NCI-H1417 treated with DMSO at 0.1 percent for 48 hours (cell line): ENCODE measurements around the gene VTI1A.

Experiments used
- DNase-seq: peaks from one replicate; lab custom pipeline; 2025; lab: John Stamatoyannopoulos, UW

VTI1A gene

GRCh38 chr10:112758961-112759360 lies 311.9 kb downstream of the VTI1A start:
- no peak for DNase-seq

GRCh38 chr10:112759496-112759895 lies 312.5 kb downstream of the VTI1A start:
- no peak for DNase-seq

DNA sequence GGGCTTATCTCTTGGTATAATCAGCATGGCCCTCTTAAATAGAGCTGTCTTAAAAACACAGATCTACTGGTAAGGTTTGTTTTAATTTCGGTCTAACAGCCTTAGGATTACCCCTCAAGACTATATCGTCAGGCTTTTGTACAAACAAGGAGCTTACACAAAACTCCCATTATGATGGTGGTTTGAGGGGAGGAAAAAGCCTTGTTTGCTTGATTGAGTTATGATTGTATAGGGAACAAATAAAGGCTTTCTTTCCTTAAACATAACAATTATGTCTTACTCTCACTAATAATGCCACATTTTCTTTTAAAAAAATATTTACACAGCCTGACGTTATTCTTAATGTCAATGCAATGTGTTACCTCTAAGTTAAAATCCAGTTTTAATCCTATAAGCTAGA lies 314.2 kb downstream of the VTI1A start:
- no peak for DNase-seq

DNA sequence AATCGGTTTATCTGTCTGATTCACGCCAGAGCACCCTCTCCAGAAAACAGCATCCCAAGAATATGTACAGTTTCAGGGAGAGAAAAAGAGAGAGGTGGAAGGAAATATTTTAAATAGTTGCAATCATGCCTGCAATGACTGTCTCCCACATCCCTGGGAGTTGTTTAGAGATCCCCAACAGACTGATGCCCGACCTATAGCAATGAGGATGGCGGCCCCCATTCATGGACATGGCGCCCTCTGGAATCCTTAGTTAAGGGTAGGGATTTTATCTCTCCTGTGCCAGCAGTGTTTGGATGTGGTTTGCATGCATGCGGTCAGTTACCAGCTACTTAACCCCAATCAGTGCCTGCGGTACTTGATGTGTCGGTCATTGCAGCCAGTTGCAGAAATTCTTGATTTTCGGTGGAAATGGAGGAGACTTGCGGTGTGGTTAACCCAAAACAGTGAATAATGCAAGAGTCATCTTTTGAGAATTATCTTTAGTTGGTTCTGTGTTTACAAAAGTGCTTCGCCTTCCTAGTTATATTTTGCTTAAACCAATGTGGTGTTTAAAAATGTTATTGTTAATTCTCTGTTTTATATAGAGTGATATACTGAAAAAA lies 317.0 kb downstream of the VTI1A start:
- no peak for DNase-seq

DNA sequence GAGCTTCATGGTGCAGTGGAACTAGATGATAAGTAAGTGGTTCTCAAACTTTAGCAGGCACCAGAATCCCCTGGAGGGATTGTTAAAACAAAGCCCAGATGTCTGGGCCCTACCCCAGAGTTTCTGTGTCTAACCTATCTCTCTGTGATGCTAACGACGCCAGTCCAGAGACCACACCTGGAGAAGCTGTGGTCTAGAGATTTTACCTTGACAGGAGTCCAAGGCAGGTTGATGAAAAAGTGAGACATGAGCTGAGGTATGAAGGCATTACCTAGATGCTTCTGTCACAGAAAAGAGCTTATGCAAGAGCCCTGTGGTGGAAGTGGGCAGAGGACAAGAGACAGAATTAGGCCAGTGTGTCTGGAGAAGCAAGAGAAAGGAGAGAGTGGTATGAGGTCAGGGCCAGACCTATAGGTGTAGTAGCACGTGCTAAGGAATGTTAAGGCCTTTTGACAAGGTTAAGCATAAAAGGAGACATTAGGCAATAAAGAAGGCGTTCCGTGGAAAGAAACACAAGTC lies 318.8 kb downstream of the VTI1A start:
- DNase-seq = no peak

DNA sequence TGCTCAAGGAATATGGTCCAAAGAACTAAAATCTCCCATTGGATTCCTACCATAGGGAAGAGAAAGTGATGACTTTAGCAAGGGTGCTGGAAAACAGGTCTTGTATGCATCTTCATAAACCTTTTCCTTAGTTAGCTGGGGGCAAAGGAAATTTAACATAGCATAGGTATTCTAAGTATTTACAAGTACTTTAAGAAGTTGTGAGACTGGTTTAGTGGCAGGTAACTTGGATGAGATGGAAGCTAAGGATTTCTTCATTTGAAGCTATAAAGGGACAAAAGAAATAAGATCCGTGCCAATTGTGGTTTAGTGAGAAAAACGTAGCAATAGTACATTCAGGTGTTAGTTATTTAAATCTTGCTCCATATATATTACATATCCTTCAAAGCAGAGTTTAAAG lies 319.6 kb downstream of the VTI1A start:
- no peak for DNase-seq

- DNase-seq = no peak
These were observed 320.1 kb downstream of the VTI1A start for GRCh38 chr10:112767156-112767555.

GRCh38 chr10:112768121-112768520 lies 321.1 kb downstream of the VTI1A start:
- no peak for DNase-seq

GRCh38 chr10:112769081-112769480 lies 322.1 kb downstream of the VTI1A start:
- DNase-seq = no peak

GRCh38 chr10:112769611-112770370 lies 322.8 kb downstream of the VTI1A start:
- no peak for DNase-seq

DNA sequence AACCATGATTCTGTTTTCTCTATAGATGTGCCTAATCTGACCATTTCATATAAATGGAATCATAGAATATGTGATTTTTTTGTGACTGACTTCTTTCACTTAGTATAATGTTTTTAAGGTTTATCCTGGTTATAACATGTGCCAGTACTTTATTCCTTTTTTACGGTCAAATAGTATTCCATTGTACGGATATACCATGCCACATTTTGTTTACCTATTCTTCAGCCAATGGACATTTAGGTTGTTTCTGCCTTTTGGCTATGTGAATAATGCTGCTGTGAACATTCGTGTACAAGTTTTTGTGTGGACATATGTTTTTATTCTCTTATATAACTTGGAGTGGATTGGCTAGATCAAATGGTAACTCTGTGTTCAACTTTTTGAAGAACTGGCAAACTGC lies 324.7 kb downstream of the VTI1A start:
- no peak for DNase-seq

- no peak for DNase-seq
These were observed 326.8 kb downstream of the VTI1A start for GRCh38 chr10:112773783-112774182.

GRCh38 chr10:112774210-112774609 lies 327.2 kb downstream of the VTI1A start:
- no peak for DNase-seq

GRCh38 chr10:112774798-112775197 lies 327.8 kb downstream of the VTI1A start:
- no peak for DNase-seq

GRCh38 chr10:112775381-112775780 lies 328.4 kb downstream of the VTI1A start:
- no peak for DNase-seq

GRCh38 chr10:112775892-112776674 lies 329.1 kb downstream of the VTI1A start:
- DNase-seq = no peak

- no peak for DNase-seq
These were observed 331.6 kb downstream of the VTI1A start for GRCh38 chr10:112778579-112778978.

GRCh38 chr10:112779025-112779770 lies 332.2 kb downstream of the VTI1A start:
- no peak for DNase-seq

DNA sequence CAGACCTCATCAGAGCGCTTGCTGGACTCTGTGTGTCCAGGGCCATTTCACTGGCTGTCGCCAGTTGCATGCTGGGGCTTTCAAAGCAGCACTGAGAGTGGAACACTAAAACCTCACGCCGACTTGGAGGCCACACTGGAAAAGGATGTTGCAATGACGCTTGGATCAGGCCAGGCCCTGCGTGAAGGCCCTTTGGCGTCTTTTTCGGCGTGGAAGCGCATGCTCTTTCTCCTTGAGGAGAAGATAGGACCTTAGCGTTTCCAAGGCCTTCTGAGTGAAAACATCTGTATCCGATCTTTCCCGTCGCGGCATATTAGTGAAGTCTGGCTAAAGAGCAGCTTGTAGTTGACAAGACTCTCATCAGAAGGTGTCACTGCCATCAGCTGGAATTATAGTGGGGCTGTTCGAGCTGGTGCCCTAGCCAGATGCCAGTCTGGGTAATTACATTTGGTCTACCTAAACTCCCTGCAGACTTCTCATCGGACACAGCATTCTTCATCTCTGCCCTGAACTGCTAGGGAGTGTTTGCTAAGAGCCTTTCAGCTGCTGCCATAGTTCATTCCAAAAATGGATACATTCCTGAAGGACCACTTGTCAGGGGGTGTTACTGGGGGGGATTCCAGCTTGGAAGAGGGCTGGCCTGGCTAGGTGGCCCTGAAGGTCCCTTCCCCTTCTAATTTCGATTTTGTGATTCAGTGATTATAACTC lies 335.3 kb downstream of the VTI1A start:
- DNase-seq = no peak

GRCh38 chr10:112783351-112784021 lies 336.5 kb downstream of the VTI1A start:
- DNase-seq = no peak

DNA sequence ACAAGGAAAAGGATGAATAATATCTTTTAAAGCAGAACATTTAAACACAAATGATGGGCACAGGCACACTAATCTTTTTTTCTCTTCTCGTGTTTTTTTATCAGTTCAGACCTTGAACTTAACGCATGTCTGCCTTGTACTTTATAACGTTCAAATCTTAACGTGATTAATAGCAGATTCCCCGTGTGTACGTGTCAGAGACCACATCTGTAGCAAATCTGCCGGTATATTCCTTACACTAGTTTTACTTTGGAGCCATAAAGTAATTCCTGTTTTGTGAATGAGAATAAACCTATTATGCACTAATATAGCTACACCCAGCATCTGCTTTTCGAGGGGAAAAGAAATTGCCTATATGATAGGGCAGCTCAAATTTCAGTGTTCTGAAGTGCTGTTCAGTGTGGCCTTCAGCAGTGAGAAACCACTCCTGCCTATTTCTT lies 337.0 kb downstream of the VTI1A start:
- no peak for DNase-seq
